Central memory CD4-positive, alpha-beta T cell (primary cell): Measurements from ENCODE around the gene PML.

Experiments used
- DNase-seq: peaks from one replicate; pipeline ENCODE4 v3.0.0; 2022

The PML gene

DNA sequence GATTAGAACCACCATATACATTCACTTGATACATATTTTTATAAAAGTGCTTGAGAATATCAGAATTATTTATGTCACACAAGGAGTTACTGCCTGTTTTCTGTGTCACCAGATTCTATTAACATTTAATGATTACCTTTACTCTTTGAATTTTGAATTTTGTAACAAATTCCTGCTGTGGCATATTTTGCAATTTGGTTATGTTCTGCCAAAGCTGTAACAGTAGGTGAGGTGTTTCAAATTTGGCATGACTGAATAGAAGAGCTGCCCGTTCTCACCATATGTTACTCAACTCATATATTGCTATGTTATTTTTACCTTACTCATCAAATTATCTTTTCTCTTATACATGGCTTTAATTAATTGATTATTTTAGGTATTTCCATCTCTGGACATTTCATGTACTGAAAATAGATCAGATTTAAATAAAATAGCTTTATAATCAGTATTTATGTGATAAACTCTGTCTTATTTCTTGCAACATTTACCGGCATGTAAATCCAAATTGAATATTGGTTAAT lies 18.9 kb downstream of the PML start:
- no peak for DNase-seq

DNA sequence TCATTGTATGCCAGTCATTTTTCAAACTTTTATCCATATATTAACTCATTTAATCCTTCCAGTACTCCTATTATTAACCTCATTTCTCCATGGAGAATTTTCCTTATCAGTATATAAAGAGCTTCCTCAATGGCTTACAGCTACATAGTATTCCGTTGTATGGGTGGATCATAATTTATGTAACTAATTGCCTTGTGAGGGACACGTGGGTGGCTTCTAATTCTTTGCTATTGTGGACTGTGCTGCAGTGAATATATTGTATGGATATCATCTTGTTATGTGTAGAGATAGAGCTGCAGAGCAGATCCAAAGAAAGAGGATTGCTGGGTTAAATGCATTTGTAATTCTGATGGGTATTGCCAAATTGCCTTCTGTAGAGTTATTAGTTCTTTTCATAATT lies 25.2 kb downstream of the PML start:
- no peak for DNase-seq

DNA sequence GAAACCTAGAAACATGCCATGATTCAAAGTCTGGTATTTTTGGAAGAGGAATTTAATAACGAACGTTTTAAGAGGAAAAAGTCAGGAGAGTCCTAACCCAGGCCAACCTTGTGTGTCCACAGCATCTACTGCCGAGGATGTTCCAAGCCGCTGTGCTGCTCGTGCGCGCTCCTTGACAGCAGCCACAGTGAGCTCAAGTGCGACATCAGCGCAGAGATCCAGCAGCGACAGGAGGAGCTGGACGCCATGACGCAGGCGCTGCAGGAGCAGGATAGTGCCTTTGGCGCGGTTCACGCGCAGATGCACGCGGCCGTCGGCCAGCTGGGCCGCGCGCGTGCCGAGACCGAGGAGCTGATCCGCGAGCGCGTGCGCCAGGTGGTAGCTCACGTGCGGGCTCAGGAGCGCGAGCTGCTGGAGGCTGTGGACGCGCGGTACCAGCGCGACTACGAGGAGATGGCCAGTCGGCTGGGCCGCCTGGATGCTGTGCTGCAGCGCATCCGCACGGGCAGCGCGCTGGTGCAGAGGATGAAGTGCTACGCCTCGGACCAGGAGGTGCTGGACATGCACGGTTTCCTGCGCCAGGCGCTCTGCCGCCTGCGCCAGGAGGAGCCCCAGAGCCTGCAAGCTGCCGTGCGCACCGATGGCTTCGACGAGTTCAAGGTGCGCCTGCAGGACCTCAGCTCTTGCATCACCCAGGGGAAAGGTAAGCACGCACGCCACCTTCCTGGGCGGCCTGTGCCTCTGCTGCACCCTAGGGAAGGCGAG lies 28.4 kb downstream of the PML start:
- DNase-seq: no peak

DNA sequence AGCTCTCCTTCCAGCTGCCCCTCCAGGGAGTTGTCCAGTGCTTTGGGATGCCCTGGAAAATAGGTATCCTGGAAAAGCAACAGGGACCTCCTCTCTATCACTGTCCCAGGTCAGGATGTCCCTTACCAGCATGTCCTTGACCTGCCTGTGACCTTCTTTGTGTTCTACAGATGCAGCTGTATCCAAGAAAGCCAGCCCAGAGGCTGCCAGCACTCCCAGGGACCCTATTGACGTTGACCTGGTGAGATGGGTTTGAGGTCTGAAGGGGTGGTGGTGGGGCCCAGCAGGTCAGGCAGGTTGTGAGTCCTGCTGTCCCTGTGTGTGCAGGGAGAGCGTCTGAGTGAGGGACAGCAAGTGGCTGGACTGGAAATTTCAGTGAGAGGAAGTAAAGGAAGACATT lies 30.2 kb downstream of the PML start:
- DNase-seq: no peak

DNA sequence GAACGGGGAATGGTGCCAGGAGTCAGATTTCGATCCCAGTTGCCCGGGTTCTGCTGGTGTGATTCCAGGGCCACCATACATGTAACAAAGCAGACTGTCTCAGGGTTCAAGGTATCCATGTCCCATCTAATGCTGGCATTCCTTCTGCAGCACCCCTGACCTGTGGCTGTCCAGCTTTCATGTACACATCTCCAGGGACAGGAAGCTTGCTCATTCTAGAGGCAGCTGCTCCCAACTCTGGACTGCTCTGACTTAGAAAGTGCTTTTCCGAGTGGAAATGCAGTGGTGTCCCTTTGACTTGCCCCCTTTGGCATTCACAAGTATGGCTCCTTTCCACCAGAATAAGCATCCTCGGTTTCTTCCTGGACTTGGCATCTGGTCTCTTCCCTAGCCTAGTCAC lies 30.9 kb downstream of the PML start:
- DNase-seq: no peak

DNA sequence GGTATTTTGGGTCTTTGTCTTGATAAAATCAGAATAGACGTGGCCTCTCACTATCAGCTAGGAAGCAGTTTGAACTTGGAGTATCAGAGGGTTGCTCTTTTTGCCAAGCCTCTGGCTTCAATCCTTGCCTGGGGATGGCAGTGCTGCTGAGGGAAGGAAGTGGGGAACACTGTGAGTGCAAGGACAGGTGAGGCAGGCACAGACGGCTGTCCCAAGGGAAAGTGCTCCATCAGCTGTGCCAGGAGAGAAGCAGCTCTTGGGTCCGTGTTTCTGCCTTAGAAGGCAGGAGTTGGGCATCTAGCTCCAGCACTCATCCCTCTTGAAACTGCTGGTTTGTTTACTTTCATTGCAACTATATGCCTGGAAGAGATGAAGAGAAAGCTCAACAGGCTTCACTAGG lies 33.2 kb downstream of the PML start:
- DNase-seq: no peak

DNA sequence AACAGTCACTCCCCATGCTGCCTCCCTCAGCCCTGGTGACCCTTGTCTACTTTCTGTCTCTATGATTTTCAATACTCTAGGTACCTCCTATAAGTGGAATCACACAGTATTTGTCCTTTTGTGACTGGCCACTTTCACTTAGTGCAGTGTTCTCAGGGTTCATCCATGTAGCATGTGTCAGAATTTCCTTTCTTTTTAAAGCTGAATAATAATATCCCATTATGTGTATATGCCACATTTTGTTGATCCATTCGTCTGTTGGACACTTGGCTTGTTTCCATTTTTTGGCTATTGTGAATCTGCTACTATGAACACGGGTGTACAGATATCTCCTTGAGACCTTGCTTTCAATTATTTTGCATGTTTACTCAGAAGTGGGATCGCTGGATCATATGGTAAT lies 34.1 kb downstream of the PML start:
- no peak for DNase-seq

DNA sequence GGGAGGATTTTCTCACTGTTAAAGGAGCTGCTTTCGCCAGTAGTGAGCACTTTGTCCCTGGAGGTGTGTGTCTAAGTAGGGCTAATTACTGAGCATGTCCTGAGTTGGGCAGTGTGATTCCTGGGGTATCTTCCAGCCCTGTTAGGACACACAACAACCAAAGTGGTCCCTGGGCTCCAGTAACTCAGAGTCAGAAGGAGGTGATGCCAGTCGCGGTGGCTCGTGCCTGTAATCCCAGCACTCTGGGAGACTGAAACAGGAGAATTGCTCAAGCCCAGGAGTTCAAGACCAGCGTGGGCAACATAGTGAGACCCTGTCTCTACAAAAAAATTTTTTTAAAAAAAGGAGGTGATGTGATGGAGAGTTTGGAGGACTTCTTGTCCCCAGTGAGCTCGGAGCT lies 37.5 kb downstream of the PML start:
- DNase-seq: no peak

DNA sequence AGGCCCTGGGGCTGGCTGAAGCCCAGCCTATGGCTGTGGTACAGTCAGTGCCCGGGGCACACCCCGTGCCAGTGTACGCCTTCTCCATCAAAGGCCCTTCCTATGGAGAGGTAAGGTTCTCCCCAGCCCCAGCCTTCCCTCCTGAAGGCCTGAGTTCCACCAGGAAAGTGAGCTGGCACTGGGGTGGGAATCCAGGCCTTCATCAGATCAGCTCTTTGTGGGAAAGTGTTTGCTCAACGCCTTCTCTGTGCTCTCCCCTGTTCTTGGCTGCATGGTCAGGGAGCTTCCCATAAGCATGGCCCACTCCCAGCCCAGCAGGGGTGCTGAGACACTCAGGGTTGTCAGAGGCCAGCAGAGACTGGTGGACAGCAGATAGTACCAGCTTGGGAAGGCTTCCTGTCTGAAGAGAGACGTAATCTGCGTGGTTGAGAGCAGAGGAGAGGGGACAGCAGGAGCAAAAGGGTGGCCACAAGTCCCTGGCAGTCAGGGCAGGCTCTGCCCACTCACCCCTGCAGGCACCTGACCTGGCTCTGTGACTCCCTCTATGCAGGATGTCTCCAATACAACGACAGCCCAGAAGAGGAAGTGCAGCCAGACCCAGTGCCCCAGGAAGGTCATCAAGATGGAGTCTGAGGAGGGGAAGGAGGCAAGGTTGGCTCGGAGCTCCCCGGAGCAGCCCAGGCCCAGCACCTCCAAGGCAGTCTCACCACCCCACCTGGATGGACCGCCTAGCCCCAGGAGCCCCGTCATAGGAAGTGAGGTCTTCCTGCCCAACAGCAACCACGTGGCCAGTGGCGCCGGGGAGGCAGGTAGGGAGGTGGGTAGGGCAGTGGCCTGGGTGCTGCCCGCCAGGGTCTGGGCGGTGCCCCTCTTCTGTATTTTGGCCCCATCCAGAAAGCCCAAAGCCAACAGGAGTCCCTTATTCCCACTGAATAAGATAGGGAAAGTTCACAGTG lies 38.4 kb downstream of the PML start:
- no peak for DNase-seq

DNA sequence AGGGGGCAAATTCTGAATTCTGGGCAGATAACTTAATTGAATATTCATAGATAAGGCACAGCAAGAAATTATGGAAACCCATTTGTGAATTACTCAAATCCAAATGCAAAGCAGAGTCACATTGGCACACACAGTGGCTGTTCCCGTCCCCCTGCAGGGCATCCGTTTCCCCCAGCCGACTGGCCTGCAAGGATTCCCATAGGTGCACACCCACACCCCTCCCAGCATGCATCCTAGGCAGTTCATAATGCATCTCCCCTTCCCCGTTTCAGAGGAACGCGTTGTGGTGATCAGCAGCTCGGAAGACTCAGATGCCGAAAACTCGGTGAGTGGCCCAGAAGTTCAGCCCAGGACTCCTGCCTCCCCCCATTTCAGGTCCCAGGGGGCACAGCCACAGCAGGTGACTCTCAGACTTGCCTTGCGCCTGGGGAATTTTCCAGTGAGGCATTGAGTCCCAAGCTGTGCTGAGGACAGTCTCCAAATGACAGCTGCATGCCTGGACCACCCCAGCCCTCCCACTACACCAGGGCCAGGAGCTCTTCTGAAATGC lies 39.8 kb downstream of the PML start:
- DNase-seq: no peak

DNA sequence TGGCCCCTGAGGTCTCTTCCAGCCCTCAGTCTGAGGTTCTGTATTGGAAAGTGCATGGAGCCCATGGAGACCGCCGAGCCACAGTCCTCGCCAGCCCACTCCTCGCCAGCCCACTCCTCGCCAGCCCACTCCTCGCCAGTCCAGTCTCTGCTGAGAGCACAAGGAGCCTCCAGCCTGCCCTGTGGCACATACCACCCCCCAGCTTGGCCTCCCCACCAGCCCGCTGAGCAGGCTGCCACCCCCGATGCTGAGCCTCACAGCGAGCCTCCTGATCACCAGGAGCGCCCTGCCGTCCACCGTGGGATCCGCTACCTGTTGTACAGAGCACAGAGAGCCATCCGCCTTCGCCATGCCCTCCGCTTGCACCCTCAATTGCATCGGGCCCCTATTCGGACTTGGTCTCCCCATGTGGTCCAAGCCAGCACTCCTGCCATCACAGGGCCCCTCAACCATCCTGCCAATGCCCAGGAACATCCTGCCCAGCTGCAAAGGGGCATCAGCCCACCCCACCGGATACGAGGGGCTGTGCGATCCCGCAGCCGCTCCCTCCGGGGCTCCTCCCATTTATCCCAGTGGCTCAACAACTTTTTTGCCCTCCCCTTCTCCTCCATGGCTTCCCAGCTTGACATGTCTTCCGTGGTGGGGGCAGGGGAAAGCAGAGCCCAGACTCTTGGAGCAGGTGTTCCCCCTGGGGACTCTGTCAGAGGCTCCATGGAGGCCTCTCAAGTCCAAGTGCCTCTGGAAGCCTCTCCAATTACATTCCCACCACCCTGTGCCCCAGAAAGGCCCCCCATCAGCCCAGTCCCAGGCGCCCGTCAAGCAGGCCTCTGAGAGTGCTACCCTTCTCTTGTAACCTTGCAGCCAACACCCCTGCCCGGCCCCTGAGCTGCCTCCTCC lies 40.9 kb downstream of the PML start:
- no peak for DNase-seq

DNA sequence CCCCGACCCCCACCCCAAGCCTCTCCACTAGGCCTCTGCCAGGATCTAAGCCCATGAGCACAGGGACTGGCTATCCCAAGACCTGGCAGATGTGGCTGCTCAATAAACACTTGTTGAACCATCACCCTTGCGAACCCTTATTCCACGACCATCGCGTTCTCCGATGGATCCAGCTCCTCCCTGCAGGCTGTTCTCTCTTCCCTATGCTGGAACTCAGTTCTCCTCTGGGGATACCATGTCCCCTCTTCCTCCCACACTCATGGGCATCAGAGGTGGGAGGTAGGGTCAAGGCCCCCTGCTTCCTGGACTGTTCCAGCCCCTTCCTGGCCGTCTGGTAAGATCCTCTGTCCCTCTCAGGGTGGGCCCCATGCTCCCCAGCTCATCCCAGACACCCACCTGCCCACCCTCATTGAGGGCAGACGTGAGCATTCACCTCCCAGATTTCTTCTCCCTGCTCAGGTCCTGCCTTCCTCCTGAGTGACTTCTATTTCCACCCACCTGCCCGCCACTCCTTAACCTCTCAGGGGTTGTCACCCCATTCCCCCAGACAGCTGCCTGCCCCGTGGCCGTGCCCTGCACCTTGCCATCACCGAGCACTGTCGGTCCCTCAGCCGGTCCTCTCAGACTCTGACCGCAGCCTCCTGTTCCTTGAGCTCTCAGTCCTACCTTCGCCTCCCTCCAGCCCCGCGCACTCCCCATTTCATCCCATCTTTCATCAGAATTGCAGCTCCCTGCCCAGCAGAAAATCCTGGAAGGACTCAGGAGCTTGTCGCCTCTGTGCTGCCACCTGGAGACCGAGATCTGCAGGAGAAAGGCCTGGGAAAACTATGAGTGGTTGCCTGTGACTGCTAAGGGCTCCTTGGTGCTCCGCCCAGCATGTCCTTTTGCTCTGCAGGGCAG lies 42.0 kb downstream of the PML start:
- DNase-seq: no peak

DNA sequence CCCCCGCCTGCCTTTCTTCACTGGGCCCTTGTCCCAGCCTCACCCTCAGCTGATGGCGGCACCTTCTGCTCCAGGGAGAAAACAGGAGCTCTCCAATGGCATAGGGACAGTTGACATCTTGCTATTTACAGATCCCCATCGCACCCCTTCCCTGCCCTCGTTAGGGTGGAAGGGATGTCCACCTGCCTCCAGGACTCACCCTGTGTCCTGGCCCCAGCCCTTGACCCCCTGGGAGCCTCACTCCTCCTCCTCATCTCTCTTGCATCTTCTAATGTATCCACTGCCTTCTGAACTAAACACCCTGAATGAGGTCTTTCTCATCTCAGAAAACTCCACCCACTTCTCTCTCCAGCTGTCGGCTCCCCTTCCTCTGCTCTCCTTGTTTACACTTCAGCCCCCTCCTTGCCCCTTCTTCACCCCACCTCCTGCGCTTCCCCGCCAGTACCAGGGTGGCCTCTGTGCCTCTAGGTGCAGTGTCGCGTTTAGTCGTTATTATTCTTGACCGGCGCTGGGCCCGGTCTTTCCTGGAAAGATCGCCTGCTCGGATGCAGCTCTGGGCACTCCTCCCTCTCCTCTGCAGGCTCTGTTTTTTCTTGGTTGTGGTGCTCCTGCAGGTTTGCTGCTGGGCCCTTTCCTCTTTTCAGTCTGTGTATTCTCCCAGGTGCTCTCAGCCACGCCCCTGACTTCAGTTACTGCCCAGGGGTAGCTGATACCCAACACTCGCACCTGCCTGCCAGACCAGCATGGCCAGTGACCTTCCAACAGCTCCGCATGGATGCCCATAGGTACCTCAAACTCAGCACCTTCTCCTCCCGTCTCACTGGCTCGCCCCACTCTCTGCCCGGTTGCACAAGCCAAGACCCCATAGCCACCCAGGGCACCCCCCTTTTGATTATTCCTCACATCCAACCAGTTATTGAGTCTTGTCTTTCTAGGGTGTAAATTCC lies 42.9 kb downstream of the PML start:
- DNase-seq: no peak

DNA sequence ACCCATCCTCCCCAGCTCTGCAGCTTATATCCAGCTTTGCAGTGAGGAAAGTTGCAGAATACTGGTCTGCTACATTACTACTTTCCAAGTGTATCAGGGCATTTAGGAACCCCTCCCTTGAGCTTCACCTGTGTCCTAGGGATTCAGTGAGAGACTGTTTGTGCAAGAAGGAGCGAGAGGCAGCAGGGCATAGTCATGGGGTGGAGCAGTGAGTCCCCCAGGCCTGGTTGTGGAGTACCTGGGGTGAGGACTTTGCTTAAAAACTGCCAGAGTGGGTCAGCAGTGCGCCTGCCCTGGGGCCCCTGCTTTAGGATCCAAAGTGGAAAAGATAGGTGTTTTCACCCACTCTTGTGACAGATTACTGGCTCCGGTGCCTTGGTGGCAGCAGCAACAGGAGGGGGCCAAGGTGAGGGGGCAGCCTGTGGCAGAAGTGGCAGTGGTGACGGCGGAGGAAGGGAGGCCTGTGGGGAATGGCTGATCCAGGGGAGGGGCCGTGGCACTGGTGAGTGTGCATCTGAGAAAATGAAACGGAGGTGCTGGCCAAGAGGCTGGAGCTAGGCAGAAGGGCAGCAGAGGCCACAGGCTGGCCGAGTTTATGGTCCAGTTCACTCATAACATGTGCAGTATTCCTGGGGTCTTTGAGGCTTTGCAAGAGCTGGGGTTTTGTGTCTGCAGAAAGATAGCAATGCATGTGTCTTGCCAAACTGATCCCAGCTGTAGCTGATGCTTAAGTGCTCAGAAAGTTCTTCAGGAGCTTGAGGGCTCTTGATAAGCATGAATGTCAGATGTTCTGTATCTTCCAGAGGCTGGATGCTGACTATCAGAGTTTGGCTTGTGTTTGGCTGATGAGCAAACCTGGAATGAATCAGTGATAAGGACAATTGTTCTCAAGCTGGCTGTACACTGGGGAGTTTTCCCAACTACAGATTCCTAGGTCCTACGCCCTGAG lies 44.5 kb downstream of the PML start:
- DNase-seq: no peak

DNA sequence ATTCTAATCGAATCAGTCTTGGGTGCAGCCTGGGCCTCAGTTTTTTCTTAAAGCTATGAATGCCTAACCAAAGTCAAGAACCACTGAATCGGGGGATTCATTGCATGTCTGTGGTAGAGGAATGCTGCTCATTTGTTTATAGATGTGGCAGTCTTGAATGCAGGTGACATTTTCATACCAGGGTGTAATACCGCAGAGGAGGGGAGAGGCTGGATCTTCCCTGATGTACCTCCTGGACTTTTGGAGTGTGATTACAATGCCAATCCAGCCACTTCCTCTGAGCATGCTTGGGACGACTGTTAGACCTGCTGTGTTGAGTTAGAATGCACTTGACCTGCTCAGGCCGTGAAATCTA lies 45.1 kb downstream of the PML start:
- no peak for DNase-seq

DNA sequence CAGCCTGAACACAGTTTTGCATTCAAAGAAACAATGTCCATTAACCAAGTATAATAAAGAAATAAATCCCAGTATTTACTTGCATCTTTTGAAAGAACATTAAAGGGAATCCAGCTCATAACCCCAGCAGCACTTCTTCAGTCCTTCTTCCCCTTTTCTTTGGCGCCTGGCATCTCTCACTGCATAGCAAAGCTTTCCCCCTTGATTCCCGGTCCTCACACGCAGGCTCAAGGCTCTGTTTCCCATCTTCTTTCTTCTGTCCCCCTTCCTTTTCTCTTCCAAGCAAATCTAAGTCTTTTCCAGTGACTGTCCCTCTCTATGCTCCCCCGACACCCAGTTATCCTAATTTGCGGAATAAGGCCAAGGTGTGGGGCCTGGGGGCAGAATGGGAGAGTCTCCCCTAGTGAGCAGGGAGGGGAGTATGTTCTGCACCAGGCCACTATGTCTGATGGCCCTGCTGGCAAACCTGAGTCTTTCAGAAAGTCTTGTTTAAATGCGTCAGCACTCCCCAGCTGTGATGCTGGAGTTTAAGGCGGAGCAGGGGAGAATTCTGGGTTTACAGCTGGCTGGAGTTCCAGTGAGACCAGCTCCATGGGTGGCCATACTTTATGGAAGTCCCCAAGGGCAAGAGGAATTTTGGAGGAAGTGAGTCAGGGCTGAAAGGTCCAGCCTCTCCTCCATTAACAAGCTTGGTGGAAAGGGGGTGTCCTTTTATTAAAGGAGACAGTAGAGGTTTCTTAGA lies 45.8 kb downstream of the PML start:
- no peak for DNase-seq

DNA sequence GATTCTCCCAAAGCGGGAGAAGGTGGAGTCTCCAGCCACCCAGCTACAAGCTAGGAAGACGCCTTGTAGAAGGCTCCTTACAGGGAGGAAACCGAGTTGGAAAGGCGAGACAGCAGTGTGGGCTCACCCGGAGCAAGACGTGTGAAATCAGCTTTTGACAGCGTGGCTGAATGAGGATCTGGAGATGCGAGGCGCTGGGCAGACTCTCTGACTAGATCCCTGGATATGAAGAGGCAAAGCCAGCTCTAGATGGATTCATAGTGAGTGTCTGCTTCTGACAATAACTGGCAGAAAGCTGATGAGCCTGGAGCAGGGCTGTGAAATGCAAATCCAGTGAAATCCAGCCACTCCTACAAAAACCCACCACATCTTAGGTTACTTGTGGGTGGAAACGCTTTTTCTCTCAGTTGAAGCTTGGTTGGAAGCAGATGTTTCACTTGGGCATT lies 46.8 kb downstream of the PML start:
- no peak for DNase-seq

DNA sequence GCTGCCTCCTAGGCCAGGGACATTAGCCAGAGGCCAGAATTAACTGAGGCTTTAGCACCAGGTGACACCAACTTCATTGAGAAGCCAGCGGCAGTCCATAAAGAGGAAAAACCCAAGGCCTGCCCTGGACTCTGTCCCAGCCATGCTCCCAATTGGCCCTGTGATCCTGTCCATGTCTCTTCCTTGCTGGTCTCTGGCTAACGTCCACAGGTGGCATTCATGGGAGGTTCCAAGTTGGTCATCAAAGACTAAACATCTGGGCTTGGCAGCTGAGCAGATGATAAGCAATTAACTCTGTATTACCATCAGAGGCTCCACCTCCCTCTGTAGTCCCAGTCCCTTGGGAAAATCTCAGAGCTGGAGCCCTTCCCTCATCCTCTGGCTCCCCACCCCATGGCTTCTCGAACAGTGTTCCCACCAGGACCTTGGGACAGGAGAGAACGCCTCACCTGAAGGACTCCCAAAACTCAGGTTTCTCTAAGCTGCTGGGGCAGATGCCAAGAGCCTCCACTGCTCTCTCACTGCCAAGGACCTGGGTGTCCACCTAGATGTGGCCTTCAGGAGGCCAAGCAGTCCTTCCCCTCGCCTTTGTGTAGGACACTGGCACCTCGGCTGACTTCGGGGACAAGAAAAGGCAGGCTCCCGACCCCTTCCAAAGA lies 47.4 kb downstream of the PML start:
- no peak for DNase-seq
